Right atrium auricular region (tissue), 2 donors: ENCODE data around the gene PFKL. TPM values are rescaled to one million over a fixed set of nuclear protein-coding genes. Genes with fewer than 3 reads are reported as not detected.

Experiments used
- DNase-seq: peaks from one replicate; pipeline ENCODE4 v3.0.0-alpha.2; 2019; ENCODE audit warnings: low spot score
- H3K27ac ChIP-seq, 2 donors: fragments of 200-600 bp; sonication (generic); 1 replicate in 1 of 2; 2 replicates in 1 of 2; pipeline ENCODE4 v1.5.1; 2016 to 2019
- H3K27me3 ChIP-seq, 2 donors: fragments of 200-600 bp; sonication (generic); one replicate each; pipeline versions ENCODE4 v1.5.1 to v1.6.0; 2017 to 2019
- H3K36me3 ChIP-seq: fragments of 200-600 bp; sonication (generic); one replicate; pipeline ENCODE4 v1.5.1; 2016
- H3K4me1 ChIP-seq, 2 donors: fragments of 200-600 bp; sonication (generic); one replicate each; pipeline versions ENCODE4 v1.5.1 to v1.6.0; 2017 to 2019
- H3K4me3 ChIP-seq, 2 donors: fragments of 200-600 bp; sonication (generic); 1 replicate in 1 of 2; 2 replicates in 1 of 2; pipeline ENCODE4 v1.5.1; 2017 to 2019; ENCODE audit warnings: mild to moderate bottlenecking in 1 of 2, moderate library complexity in 1 of 2
- H3K9me3 ChIP-seq, 2 donors: fragments of 200-600 bp; sonication (generic); one replicate each; pipeline ENCODE4 v1.5.1; 2019
- CTCF ChIP-seq, 2 donors: fragments of 200-600 bp; sonication (generic); IDR thresholded peaks; one replicate each; pipeline ENCODE4 v1.5.1; 2019; ENCODE audit warnings: antibody characterized with exemption in 2 of 2
- total RNA-seq, 2 donors: library from RNA; depleted of rRNA; stranded (reverse); fragments of >200 nt; gene quantifications; one replicate each; pipeline ENCODE4 v1.1.0, GENCODE V29; 2016

PFKL gene
- total RNA-seq, 2 donors from 2014 or later = 28.0 to 45.7 TPM

- no peak for TF ChIP-seq CTCF (IDR thresholded peaks at IDR 0.05)
- no peaks in the 10 kb centered on the region for H3K27me3 ChIP-seq
- no peaks in the 10 kb centered on the region for H3K36me3 ChIP-seq
- DNase-seq = no peak
- no peak overlapping the region for H3K27ac ChIP-seq
- no peaks in the 10 kb centered on the region for H3K9me3 ChIP-seq
- no peak overlapping the region for H3K4me3 ChIP-seq
- peaks cover 0 to 3% of the 10 kb centered on the region in 2 donors for H3K4me1 ChIP-seq
Observed at GRCh38 chr21:44375281-44375651, 75.4 kb downstream of the PFKL start.

- no peak for TF ChIP-seq CTCF (IDR thresholded peaks at IDR 0.05)
- H3K36me3 ChIP-seq = no peaks in the 10 kb centered on the region
- H3K9me3 ChIP-seq = no peaks in the 10 kb centered on the region
- DNase-seq = no peak
- no peak overlapping the region for H3K27ac ChIP-seq
- H3K4me3 ChIP-seq = no peak overlapping the region
- no peaks in the 10 kb centered on the region for H3K4me1 ChIP-seq
- no peaks in the 10 kb centered on the region for H3K27me3 ChIP-seq
Observed at GRCh38 chr21:44375761-44376241, 75.9 kb downstream of the PFKL start.

- no peaks in the 10 kb centered on the region for H3K9me3 ChIP-seq
- no peaks in the 10 kb centered on the region for H3K4me1 ChIP-seq
- H3K27ac ChIP-seq = no peak overlapping the region
- no peaks in the 10 kb centered on the region for H3K27me3 ChIP-seq
- H3K36me3 ChIP-seq = no peaks in the 10 kb centered on the region
- no peak for TF ChIP-seq CTCF (IDR thresholded peaks at IDR 0.05)
- no peak for DNase-seq
- H3K4me3 ChIP-seq = no peak overlapping the region
Observed at GRCh38 chr21:44376606-44377005, 76.8 kb downstream of the PFKL start.

Other genes starting within 250 kb of the PFKL start
- gene PWP2, start 192.7 kb upstream of the PFKL start, total RNA-seq = 10 to 100 TPM in 1 of 2 donors, 1 to 10 TPM in 1; 3.1 to 10.4 TPM
- gene GATD3, start 166.4 kb upstream of the PFKL start, total RNA-seq = 10 to 100 TPM; 10.5 TPM
- 1 to 10 TPM; 1.0 to 1.1 TPM for gene ICOSLG, start 59.1 kb upstream of the PFKL start, total RNA-seq
- not detected for gene DNMT3L, start 38.2 kb upstream of the PFKL start, total RNA-seq
- not detected for gene AIRE, start 14.2 kb upstream of the PFKL start, total RNA-seq
- 10 to 100 TPM; 21.4 to 23.2 TPM for gene CFAP410, start 39.3 kb downstream of the PFKL start, total RNA-seq
- under 1 TPM; 0.75 to 0.89 TPM for gene TRPM2, start 53.6 kb downstream of the PFKL start, total RNA-seq
- gene LRRC3, start 155.5 kb downstream of the PFKL start, total RNA-seq = 1 to 10 TPM; 1.1 to 1.7 TPM
- not detected for gene KRTAP10-1, start 240.1 kb downstream of the PFKL start, total RNA-seq